NCI-H2081 (cell line): ENCODE results near the gene COMMD6.

Experiments
- DNase-seq, 2 experiments: peaks; one replicate each; lab custom pipeline; 2025; lab: John Stamatoyannopoulos, UW

The COMMD6 gene

GRCh38 chr13:75521956-75522355 lies 15.7 kb downstream of the COMMD6 start:
- no peak for DNase-seq

- DNase-seq = no peak
These were observed 19.1 kb downstream of the COMMD6 start for GRCh38 chr13:75518439-75519088.

GRCh38 chr13:75514080-75514995 lies 23.3 kb downstream of the COMMD6 start:
- no peak for DNase-seq

GRCh38 chr13:75513271-75513670 lies 24.4 kb downstream of the COMMD6 start:
- no peak for DNase-seq

- no peak for DNase-seq
These were observed 25.4 kb downstream of the COMMD6 start for GRCh38 chr13:75512253-75512652.

- DNase-seq = no peak
These were observed 26.5 kb downstream of the COMMD6 start for GRCh38 chr13:75511051-75511625.

GRCh38 chr13:75508002-75508548 lies 29.6 kb downstream of the COMMD6 start:
- no peak for DNase-seq

- DNase-seq = peak in 1 of 2 experiments; percentile 4
These were observed 30.3 kb downstream of the COMMD6 start for GRCh38 chr13:75507027-75508001.

GRCh38 chr13:75506018-75506417 lies 31.6 kb downstream of the COMMD6 start:
- DNase-seq = no peak

GRCh38 chr13:75505327-75505726 lies 32.3 kb downstream of the COMMD6 start:
- no peak for DNase-seq

- no peak for DNase-seq
These were observed 41.7 kb downstream of the COMMD6 start for GRCh38 chr13:75495938-75496337.

GRCh38 chr13:75494491-75494890 lies 43.1 kb downstream of the COMMD6 start:
- DNase-seq = no peak

GRCh38 chr13:75493156-75493555 lies 44.5 kb downstream of the COMMD6 start:
- DNase-seq = no peak

- DNase-seq = no peak
These were observed 45.3 kb downstream of the COMMD6 start for GRCh38 chr13:75492389-75492788.

- DNase-seq = no peak
These were observed 46.3 kb downstream of the COMMD6 start for GRCh38 chr13:75491376-75491775.

- DNase-seq = no peak
These were observed 48.0 kb downstream of the COMMD6 start for GRCh38 chr13:75489502-75490263.

- DNase-seq = no peak
These were observed 51.2 kb downstream of the COMMD6 start for GRCh38 chr13:75486146-75487062.

GRCh38 chr13:75485286-75486062 lies 52.2 kb downstream of the COMMD6 start:
- DNase-seq = no peak

GRCh38 chr13:75482820-75483079 lies 54.9 kb downstream of the COMMD6 start:
- no peak for DNase-seq
